ENCODE results near the gene LATS1.

GRCh38 chr6:149642829-149643580, 74.9 kb downstream of the LATS1 start:
- TF ChIP-seq CTCF (IDR thresholded peaks at IDR 0.05; ENCODE audit: borderline replicate concordance, extremely low read depth, low read length, poor library complexity, severe bottlenecking) (no peak), EZH2 (IDR thresholded peaks at IDR 0.05; ENCODE audit: borderline replicate concordance, low read depth, low read length, severe bottlenecking) (no peak)
